HCT116 (cell line): ENCODE measurements around the gene ZNF697. TPM values are rescaled to one million over a fixed set of nuclear protein-coding genes. Genes with fewer than 3 reads are reported as not detected.
A peak's percentile ranks its signal among the peaks of the same experiment; 100 is the strongest.

Experiments
- ATAC-seq: fragments of 200-7000 bp; cut with Tn5 transposase; 2 replicates; pipeline ENCODE4 v1.9.1; 2020; ENCODE audit warnings: mild to moderate bottlenecking, moderate library complexity
- BruUV-seq: library from RNA; stranded (reverse); fragments of 400-500 nt; replicated peaks from 2 replicates; lab custom pipeline; 2021; lab: Mats Ljungman, UMichigan
- CTCF ChIA-PET: fragments of 300-600 bp; sonication (Branson Sonifier 250); formaldehyde crosslinking; loops from one replicate; lab custom pipeline; 2021; ENCODE audit warnings: antibody characterized with exemption; lab: Charles Lee
- POLR2A ChIA-PET: fragments of 300-600, 350-600 bp; sonication (Branson Sonifier 250); formaldehyde crosslinking; loops from one replicate; lab custom pipeline; 2021; ENCODE audit warnings: antibody characterized with exemption; lab: Charles Lee
- RAD21 ChIA-PET, 2 experiments: fragments of 300-600 bp; sonication (Branson Sonifier 250); formaldehyde crosslinking; loops; one replicate each; lab custom pipeline; 2023; ENCODE audit warnings: low total read pairs in 2 of 2; ENCODE audit not compliant: uncharacterized antibody in 2 of 2, unreplicated experiment in 2 of 2, low non-redundant PET in 1 of 2; lab: Charles Lee
- DNase-seq: peaks from one replicate; pipeline ENCODE4 v3.0.0-alpha.2; 2010; ENCODE audit warnings: low read depth, low spot score
- H2AFZ ChIP-seq: fragments of 200-600 bp; shearing (Covaris generic), sonication (generic); 2 replicates; pipeline ENCODE4 v1.6.1; 2017; ENCODE audit warnings: low read depth, mixed run types, mixed read lengths, antibody characterized with exemption, low read length; ENCODE audit not compliant: poor library complexity, severe bottlenecking
- H3K27ac ChIP-seq: 2 replicates; pipeline ENCODE4 v1.5.1; 2012; ENCODE audit warnings: low read depth, low read length
- H3K27me3 ChIP-seq: fragments of 200-600 bp; sonication (generic); 2 replicates; pipeline ENCODE4 v1.6.1; 2016; ENCODE audit warnings: mixed run types, low read length, mixed read lengths; ENCODE audit not compliant: insufficient read depth
- H3K36me3 ChIP-seq, 2 experiments: fragments of 200-500 bp in 1 of 2; fragments of 200-600 bp in 1 of 2; sonication (Bioruptor generic) in 1 of 2; sonication (generic) in 1 of 2; 2 replicates each; pipeline versions ENCODE4 v1.5.1 to v1.6.1; 2014 to 2016; ENCODE audit warnings: low read length in 2 of 2, inconsistent platforms in 1 of 2, mixed read lengths in 1 of 2, mixed run types in 1 of 2; ENCODE audit not compliant: insufficient read depth in 2 of 2, control insufficient read depth in 1 of 2
- H3K4me1 ChIP-seq, 2 experiments: fragments of 200-600 bp in 1 of 2; sonication (generic) in 1 of 2; 2 replicates each; pipeline versions ENCODE4 v1.5.1 to v1.6.1; 2012 to 2017; ENCODE audit warnings: low read length in 2 of 2, inconsistent platforms in 1 of 2, mild to moderate bottlenecking in 1 of 2, mixed read lengths in 1 of 2, mixed run types in 1 of 2, moderate library complexity in 1 of 2; ENCODE audit not compliant: insufficient read depth in 2 of 2, control insufficient read depth in 1 of 2
- H3K4me2 ChIP-seq: fragments of 200-600 bp; sonication (generic); 2 replicates; pipeline ENCODE4 v1.6.1; 2017; ENCODE audit warnings: mixed run types, low read length, mixed read lengths
- H3K4me3 ChIP-seq, 2 experiments: fragments of 200-600 bp in 1 of 2; sonication (generic) in 1 of 2; replicated peaks in 1 of 2; 2 replicates each; pipeline ENCODE4 v1.5.1; 2011 to 2016; ENCODE audit warnings: low read length in 2 of 2, control low read depth in 1 of 2, low read depth in 1 of 2, mild to moderate bottlenecking in 1 of 2, mixed read lengths in 1 of 2, mixed run types in 1 of 2
- H3K79me2 ChIP-seq: fragments of 200-600 bp; sonication (generic); 2 replicates; pipeline ENCODE4 v1.6.1; 2017; ENCODE audit warnings: mild to moderate bottlenecking, mixed run types, low read length, moderate library complexity, mixed read lengths; ENCODE audit not compliant: insufficient read depth
- H3K9ac ChIP-seq: fragments of 200-600 bp; sonication (generic); 2 replicates; pipeline ENCODE4 v1.6.1; 2016; ENCODE audit warnings: low read length, mixed read lengths
- H3K9me2 ChIP-seq: fragments of 200-600 bp; sonication (generic), shearing (Covaris generic); 2 replicates; pipeline ENCODE4 v1.6.1; 2017; ENCODE audit warnings: mixed run types, mild to moderate bottlenecking, moderate library complexity; ENCODE audit not compliant: insufficient read depth
- H3K9me3 ChIP-seq, 2 experiments: fragments of 200-500 bp in 1 of 2; fragments of 200-600 bp in 1 of 2; sonication (Bioruptor generic) in 1 of 2; sonication (generic) in 1 of 2; 2 replicates each; pipeline ENCODE4 v1.6.1; 2014 to 2017; ENCODE audit warnings: low read length in 2 of 2, mixed read lengths in 2 of 2, inconsistent platforms in 1 of 2, low read depth in 1 of 2, mild to moderate bottlenecking in 1 of 2, mixed run types in 1 of 2, moderate library complexity in 1 of 2; ENCODE audit not compliant: control insufficient read depth in 1 of 2, insufficient read depth in 1 of 2
- H4K20me1 ChIP-seq: fragments of 200-600 bp; sonication (generic), shearing (Covaris generic); 2 replicates; pipeline ENCODE4 v1.6.1; 2017; ENCODE audit warnings: mixed run types, mild to moderate bottlenecking, moderate library complexity; ENCODE audit not compliant: insufficient read depth
- CEBPB ChIP-seq: IDR thresholded peaks from 2 replicates; pipeline ENCODE4 v1.6.1; 2012; ENCODE audit warnings: low read depth
- CTCF ChIP-seq, 3 experiments: fragments of 200-600 bp in 1 of 3; sonication (generic) in 1 of 3; IDR thresholded peaks in 2 of 3; conservative IDR thresholded peaks in 1 of 3; 2 replicates each; pipeline ENCODE4 v1.5.1; 2012 to 2017; ENCODE audit warnings: low read depth in 2 of 3, low read length in 2 of 3, antibody characterized with exemption in 1 of 3, borderline replicate concordance in 1 of 3, control low read depth in 1 of 3, mild to moderate bottlenecking in 1 of 3, mixed read lengths in 1 of 3, mixed run types in 1 of 3, moderate library complexity in 1 of 3; ENCODE audit not compliant: insufficient read depth in 1 of 3
- EZH2 ChIP-seq: fragments of 200-600 bp; sonication (generic); IDR thresholded peaks from 2 replicates; pipeline ENCODE4 v1.6.1; 2017; ENCODE audit warnings: antibody characterized with exemption, mixed run types
- FOSL1 ChIP-seq: IDR thresholded peaks from 2 replicates; pipeline ENCODE4 v1.6.1; 2012; ENCODE audit warnings: low read depth
- POLR2A ChIP-seq: IDR thresholded peaks from 2 replicates; pipeline ENCODE4 v1.7.0; 2011; ENCODE audit warnings: borderline replicate concordance; ENCODE audit not compliant: insufficient read depth, insufficient read length; ENCODE audit errors: extremely low read depth
- RAD21 ChIP-seq: IDR thresholded peaks from 2 replicates; pipeline ENCODE4 v1.6.1; 2012; ENCODE audit warnings: low read depth, mild to moderate bottlenecking
- REST ChIP-seq: IDR thresholded peaks from 2 replicates; pipeline ENCODE4 v1.6.1; 2012; ENCODE audit warnings: low read depth
- TCF7L2 ChIP-seq: IDR thresholded peaks from 2 replicates; pipeline ENCODE4 v1.7.0; 2011; ENCODE audit warnings: borderline replicate concordance, inconsistent platforms; ENCODE audit not compliant: insufficient read depth, insufficient read length; ENCODE audit errors: extremely low read depth
- YY1 ChIP-seq: IDR thresholded peaks from 2 replicates; pipeline ENCODE4 v1.6.1; 2011; ENCODE audit warnings: low read length, low read depth, moderate library complexity, mild to moderate bottlenecking; ENCODE audit not compliant: insufficient replicate concordance; ENCODE audit errors: extremely low read depth
- intact Hi-C: fragments of 100-400 bp; cut with micrococcal nuclease; formaldehyde crosslinking; loops from 2 replicates; pipeline ENCODE4 v1.10.0; 2022
- total RNA-seq: library from RNA; stranded (reverse); gene quantifications from one replicate; pipeline ENCODE4 v1.2.1, GENCODE V29; 2021; ENCODE audit not compliant: unreplicated experiment

The ZNF697 gene
- total RNA-seq, 1 experiment from 2014 or later: 5.9 TPM

- BruUV-seq: no TSS peak
- no peaks in the 10 kb centered on the region for H4K20me1 ChIP-seq
- ATAC-seq (peak; percentile 68), DNase-seq (peak; percentile 68)
- H3K36me3 ChIP-seq: no peaks in the 10 kb centered on the region
- peak overlapping the region; percentile 37 for H3K9ac ChIP-seq
- H3K4me2 ChIP-seq: peak overlapping the region; percentile 73
- ChIA-PET CTCF (interaction anchor here (0.7 to 4.6 kb wide), 23 partner anchors 9 to 302 kb away, joined by 3 to 69 read pairs (median 7); partner anchors contain the start of genes PHGDH and ZNF697), RAD21 (interaction anchor here (0.6 to 1.6 kb wide), 5 partner anchors 60 to 63 kb away, joined by 3 to 4 read pairs (median 3); no protein-coding TSS in a partner anchor), POLR2A (interaction anchor here (1.0 to 1.4 kb wide), 3 partner anchors 18 to 37 kb away, joined by 3 to 4 read pairs (median 3); partner anchors contain the start of genes PHGDH and ZNF697)
- peak overlapping the region; percentile 32 to 49; a peak in 3 of 4 replicates for H3K4me3 ChIP-seq
- peak overlapping the region; percentile 26; the same call in 1 of the 2 replicates for H3K27ac ChIP-seq
- H3K9me3 ChIP-seq: no peaks in the 10 kb centered on the region
- intact Hi-C loops: loop anchor here (1.0 to 10.0 kb wide), 4 partner anchors 27 to 388 kb away; partner anchors contain the start of gene ZNF697
- peaks cover 10 to 25% of the 10 kb centered on the region in 2 experiments for H3K4me1 ChIP-seq
- TF ChIP-seq YY1: no peak
- TF ChIP-seq EZH2: no peak
- TF ChIP-seq CEBPB: 0 out of 2 replicates have a peak, but pooled peaks have one; percentile 30
- no peak for TF ChIP-seq REST
- TF ChIP-seq FOSL1: no peak
- TF ChIP-seq TCF7L2: no peak
- peak; percentile 71 to 88 (median 80) for TF ChIP-seq CTCF (IDR thresholded peaks at IDR 0.05 in 2 of 3, conservative IDR thresholded peaks at IDR 0.05 in 1 of 3; ENCODE audit: borderline replicate concordance in 1 of 3, insufficient read depth in 1 of 3, low read depth in 2 of 3, low read length in 2 of 3)
- peak; percentile 33 for TF ChIP-seq RAD21
- TF ChIP-seq POLR2A: no peak
- H3K79me2 ChIP-seq: no peaks in the 10 kb centered on the region
- H3K9me2 ChIP-seq: no peaks in the 10 kb centered on the region
- H2AFZ ChIP-seq: peak overlapping the region; percentile 92
- no peaks in the 10 kb centered on the region for H3K27me3 ChIP-seq
Measured at GRCh38 chr1:119674835-119675289, 26.8 kb upstream of the ZNF697 start.
